ENCODE data around the gene PRKCI.

Gene PRKCI

DNA sequence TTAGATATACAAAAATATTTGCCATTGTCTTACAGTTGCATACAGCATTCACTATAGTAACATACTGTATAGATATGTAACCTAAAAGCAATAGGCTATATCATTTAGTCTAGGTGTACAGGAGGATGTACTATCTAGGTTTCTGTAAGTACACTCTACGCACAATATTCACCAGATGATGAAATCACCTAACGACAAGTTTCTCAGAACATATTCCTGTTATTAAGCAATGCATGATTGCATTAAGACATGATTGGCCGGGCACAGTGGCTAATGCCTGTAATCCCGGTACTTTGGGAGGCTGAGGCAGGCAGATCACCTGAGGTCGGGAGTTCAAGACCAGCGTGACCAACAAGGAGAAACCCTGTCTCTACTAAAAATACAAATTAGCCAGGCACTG is 14.5 kb upstream of the PRKCI start:
- DNase-seq (ENCODE audit: low read depth): no peak
- TF ChIP-seq, protein P1, sequence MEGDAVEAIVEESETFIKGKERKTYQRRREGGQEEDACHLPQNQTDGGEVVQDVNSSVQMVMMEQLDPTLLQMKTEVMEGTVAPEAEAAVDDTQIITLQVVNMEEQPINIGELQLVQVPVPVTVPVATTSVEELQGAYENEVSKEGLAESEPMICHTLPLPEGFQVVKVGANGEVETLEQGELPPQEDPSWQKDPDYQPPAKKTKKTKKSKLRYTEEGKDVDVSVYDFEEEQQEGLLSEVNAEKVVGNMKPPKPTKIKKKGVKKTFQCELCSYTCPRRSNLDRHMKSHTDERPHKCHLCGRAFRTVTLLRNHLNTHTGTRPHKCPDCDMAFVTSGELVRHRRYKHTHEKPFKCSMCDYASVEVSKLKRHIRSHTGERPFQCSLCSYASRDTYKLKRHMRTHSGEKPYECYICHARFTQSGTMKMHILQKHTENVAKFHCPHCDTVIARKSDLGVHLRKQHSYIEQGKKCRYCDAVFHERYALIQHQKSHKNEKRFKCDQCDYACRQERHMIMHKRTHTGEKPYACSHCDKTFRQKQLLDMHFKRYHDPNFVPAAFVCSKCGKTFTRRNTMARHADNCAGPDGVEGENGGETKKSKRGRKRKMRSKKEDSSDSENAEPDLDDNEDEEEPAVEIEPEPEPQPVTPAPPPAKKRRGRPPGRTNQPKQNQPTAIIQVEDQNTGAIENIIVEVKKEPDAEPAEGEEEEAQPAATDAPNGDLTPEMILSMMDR (conservative IDR thresholded peaks at IDR 0.05; ENCODE audit: low read length): no peak
- H3K4me3 ChIP-seq (ENCODE audit: low read length): no peak overlapping the region

DNA sequence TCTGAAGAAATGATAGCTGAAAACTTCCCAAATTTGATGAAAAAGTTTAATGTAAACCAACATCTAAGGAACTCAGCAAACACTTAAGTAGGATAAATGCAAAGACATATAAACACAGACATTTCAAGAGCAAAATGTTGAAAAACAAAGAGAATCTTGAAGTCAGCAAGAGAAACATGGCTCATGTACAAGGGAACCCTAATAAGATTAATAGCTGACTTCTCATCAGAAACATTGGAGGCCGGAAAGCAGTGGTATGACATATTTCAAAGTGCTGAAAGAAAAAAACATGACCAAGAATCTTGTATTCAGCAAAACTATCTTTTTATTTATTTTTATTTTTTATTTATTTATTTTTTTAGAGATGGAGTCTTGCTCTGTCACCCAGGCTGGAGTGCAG is 10.6 kb upstream of the PRKCI start:
- DNase-seq (ENCODE audit: low read depth): no peak
- H3K4me3 ChIP-seq (ENCODE audit: low read length): no peak overlapping the region
- TF ChIP-seq, protein P1 (conservative IDR thresholded peaks at IDR 0.05; ENCODE audit: low read length): no peak

DNA sequence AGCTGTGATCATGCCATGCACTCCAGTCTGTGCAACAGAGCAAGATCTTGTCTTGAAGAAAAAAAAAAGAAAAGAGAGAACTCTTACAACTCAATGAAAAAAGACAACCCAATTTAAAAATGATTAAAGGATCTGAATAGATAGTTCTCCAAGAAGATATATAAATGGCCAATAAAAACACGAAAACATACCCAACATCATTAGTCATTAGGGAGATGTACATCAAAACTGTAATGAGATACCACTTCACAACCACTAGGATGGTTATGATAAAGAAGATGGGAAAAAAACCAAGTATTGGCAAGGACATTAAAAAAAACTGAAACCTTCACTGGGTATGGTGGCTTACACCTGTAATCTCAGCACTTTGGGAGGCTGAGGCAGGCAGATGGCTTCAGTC is 2.4 kb upstream of the PRKCI start:
- H3K4me3 ChIP-seq (ENCODE audit: low read length): no peak overlapping the region
- TF ChIP-seq, protein P1 (conservative IDR thresholded peaks at IDR 0.05; ENCODE audit: low read length): no peak
- no peak for DNase-seq (ENCODE audit: low read depth)

- no peak overlapping the region for H3K4me3 ChIP-seq (ENCODE audit: low read length)
- DNase-seq (ENCODE audit: low read depth): no peak
- TF ChIP-seq, protein P1 (conservative IDR thresholded peaks at IDR 0.05; ENCODE audit: low read length): no peak
These were observed 1.4 kb upstream of the PRKCI start for GRCh38 chr3:170220871-170221270.

DNA sequence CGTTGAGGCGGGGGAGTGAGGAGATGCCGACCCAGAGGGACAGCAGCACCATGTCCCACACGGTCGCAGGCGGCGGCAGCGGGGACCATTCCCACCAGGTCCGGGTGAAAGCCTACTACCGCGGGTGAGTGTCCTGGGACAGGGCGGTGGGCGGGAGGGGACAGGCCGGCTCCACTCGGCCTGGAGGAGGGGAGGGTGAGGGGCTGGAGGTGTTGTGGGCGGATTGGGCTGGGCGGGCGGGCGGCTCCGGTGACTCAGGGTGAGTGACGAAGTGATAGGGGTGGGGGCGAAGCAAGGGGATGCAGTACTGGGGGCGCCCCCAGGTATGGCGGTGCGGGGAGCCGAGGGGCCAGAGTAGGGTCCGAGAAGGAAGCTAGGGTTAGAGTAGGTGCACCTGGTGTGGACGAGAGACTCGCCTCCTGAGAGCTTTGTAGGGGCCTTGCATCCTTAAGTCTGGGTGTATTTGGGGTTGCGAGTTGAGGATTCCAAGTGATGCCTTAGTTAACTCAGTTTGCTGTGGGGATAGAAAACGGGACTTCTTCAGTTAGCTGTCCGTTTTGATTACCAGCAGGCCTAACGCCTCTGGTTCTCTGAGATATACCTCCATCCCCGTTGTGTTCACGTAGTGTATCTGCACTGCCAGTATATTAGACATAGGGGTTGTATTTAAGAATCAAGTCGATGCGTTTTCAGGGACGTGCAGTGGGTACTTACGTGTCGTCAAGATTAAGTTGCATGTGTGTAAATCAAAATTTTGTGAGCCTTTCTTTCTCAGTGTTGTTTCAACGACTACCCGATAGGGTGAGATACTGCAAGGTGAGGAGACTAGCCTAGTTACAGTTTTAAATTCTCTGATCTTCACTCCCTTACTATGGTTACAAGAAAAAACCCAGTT is 670 bp downstream of the PRKCI start:
- TF ChIP-seq, protein P1 (conservative IDR thresholded peaks at IDR 0.05; ENCODE audit: low read length): peak; percentile 42
- peak; percentile 16 for DNase-seq (ENCODE audit: low read depth)
- H3K4me3 ChIP-seq (ENCODE audit: low read length): peak overlapping the region; percentile 68

DNA sequence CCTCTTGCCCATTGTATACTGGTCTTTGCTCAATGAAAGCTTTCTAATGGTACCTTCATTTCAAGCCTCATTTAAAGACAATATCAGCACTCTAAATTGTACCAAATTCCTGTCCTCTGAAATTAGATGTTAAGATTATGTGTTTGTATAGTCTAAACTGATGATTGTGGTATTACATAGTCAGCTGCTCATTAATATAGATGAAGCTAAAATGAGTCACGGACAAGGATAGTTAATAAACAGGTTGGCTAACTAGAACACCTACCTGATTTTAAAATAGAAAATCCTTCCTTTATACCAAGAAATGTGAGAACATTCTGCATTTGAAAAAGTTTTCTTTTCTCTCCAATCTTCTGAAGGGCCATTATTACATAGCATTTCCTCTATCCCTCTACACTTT is 2.9 kb downstream of the PRKCI start:
- no peak for DNase-seq (ENCODE audit: low read depth)
- TF ChIP-seq, protein P1 (conservative IDR thresholded peaks at IDR 0.05; ENCODE audit: low read length): no peak
- no peak overlapping the region for H3K4me3 ChIP-seq (ENCODE audit: low read length)

GRCh38 chr3:170226426-170226960 is 4.3 kb downstream of the PRKCI start:
- TF ChIP-seq, protein P1 (conservative IDR thresholded peaks at IDR 0.05; ENCODE audit: low read length): no peak
- no peak overlapping the region for H3K4me3 ChIP-seq (ENCODE audit: low read length)
- peak; percentile 43 for DNase-seq (ENCODE audit: low read depth)
